Hematopoietic multipotent progenitor cell treated with erythropoietin and hydrocortisone succinate and interleukin-3 and kit ligand, for 6 days (in vitro differentiated cells): ENCODE measurements around the gene AGBL5.
"Not testable (repeated sequence)": the region's sequence is repeated elsewhere in the genome, so short reads cannot be mapped to it uniquely, and the experiment has no call there.

ENCODE experiments used
- DNase-seq: peaks from one replicate; pipeline ENCODE4 v3.0.0-alpha.2; 2015

AGBL5 gene

DNA sequence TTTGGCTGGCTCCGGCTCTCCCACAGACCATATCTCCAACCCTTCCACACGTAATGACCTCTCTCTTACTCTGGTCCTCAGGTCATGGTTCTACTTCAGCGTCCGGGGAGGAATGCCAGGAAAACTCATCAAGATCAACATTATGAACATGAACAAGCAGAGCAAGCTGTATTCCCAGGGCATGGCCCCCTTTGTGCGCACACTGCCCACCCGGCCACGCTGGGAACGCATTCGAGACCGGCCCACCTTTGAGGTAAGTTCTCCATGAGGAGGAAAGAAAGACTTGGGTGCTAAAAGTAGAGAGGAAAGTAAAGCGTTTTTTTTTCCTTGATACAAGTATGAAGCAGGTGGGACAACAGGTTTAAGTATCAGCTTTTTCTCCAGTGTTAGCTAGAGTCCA is 1.9 kb downstream of the AGBL5 start:
- no peak for DNase-seq

DNA sequence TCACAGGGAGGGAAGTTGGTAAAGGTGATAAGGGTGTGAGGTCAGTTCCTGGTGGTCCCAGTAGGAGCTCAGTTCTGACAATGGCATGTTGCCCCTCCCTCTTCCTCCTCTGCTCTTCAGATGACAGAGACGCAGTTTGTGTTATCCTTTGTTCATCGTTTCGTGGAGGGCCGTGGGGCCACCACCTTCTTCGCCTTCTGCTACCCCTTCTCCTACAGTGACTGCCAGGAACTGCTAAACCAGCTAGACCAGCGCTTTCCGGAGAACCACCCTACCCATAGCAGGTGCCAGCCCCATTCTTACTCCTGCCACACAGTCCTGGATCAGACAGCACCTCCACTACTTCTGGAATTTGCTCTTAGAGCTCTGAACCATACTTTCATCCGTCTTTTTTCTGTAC is 2.3 kb downstream of the AGBL5 start:
- DNase-seq: no peak

DNA sequence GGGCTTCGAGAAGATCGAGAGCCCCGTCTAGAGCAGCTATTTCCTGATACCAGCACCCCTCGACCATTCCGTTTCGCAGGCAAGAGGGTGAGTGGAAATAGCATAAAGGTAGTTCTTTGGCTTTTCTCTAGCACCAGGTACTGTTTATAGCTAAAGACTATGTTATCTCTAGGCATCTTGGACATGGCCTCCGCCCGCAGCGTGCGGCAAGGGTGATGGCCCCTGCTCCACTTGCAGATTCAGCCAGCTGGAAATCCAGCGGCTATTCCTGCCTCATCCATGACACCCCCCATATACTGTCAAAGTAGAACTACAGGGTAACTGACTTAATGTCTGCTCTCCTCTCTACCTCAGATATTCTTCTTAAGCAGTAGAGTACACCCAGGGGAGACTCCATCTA is 3.3 kb downstream of the AGBL5 start:
- no peak for DNase-seq

DNA sequence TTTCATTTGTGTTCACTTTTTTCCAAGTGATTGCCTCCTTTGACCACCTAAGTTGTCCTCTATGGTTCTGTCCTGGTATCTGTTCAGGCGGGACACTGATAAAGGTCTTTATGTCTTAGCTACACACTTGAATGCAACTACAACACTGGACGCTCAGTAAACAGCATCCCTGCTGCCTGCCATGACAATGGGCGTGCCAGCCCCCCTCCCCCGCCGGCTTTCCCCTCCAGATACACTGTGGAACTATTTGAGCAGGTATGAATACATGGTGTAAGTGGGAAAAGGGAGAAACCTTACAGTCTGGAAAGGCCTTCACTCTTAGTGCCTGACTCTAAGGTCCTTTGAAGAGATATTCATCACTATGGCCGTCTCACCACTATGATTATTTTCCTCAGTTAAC is 5.7 kb downstream of the AGBL5 start:
- DNase-seq: no peak

DNA sequence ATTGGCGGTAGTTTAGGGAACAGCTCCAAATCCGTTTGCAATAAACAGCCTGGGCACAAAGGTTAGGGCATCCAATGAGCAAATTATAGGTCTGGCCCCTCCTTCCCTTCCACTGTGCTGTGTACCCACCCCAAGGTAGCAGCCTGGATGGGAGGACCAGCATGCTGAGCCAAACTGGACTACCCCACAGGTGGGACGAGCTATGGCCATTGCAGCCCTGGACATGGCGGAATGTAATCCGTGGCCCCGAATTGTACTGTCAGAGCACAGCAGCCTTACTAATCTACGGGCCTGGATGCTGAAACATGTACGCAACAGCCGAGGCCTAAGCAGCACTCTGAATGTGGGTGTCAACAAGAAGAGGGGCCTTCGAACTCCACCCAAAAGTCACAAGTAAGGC is 6.7 kb downstream of the AGBL5 start:
- DNase-seq: no peak

DNA sequence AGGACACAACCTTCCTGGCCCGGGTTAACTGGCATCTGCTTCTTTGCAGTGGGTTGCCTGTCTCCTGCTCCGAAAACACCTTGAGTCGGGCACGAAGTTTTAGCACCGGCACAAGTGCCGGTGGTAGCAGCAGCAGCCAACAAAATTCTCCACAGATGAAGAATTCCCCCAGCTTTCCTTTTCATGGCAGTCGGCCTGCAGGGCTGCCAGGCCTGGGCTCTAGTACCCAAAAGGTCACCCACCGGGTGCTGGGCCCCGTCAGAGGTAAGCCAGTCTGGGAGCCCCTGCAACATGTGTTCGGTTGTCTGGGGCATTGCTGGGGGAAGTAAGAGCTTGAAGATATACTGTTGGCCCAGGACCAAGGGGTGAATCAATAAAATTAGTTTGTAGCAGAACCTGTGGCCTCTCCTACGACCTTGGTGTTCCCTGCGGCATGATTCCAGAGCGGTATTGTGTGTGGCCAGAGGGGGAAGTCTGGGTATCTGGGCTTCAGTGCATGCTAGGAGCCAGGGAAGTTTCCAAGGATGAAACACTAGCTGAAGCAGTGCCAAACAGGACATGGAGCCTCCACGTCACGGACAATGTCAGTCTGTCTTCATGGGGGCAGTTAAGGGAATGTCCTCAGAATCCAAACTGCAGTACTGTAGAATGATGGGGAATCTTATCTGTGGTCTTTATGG is 7.8 kb downstream of the AGBL5 start:
- DNase-seq: no peak

DNA sequence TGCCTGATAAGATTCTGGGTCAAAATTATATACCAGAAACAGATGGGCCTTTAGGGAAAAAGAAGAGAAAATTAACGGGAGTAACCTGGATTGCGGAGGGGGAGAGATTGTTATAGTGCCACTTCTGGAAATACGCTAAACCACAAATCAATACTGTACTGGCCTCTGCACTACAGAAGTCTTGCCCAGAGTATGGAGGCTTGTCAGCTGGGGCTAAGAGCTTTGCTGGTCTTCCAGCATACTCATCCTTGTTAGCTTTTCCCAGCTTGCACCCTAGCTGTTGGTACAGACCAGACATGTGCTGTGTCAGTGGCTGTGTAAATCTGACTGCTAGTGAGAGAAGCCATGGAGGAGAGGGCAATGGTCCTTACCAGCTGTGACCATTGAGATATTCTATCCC is 8.9 kb downstream of the AGBL5 start:
- no peak for DNase-seq

DNA sequence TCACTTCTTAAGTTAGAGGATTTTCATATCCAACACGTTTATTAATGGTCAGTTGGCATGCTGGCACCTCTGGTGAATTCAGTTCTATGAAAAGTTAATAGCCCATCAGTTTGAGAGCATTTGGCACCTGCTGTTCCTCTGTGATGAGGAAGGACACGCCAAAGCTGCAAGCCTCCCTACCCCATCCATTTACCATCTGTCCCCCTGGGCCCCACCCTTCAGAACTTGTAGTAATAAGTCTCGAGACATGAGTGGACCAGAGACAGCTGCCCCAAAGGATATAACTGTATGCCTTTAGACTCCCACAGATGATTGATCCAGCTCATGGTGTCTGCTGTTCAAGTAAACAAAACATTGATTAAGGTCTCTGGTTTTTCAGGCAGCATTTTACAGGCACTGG is 13.7 kb downstream of the AGBL5 start:
- DNase-seq: no peak

DNA sequence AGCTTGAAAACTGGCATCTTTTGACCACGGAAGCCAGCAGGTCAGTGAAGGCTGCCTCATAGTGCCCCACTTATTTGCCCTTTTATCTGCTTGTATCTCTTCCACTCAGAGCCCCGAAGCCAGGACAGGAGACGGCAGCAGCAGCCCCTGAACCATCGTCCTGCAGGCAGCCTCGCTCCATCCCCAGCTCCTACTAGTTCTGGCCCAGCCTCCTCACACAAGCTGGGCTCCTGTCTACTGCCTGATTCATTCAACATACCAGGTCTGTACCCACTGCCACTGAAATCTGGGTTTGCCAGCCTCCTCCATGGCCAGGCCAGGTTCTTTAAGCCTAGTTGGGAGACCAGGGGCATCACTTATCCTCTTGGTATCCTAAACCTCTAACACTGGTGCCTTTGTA is 15.9 kb downstream of the AGBL5 start:
- no peak for DNase-seq

DNA sequence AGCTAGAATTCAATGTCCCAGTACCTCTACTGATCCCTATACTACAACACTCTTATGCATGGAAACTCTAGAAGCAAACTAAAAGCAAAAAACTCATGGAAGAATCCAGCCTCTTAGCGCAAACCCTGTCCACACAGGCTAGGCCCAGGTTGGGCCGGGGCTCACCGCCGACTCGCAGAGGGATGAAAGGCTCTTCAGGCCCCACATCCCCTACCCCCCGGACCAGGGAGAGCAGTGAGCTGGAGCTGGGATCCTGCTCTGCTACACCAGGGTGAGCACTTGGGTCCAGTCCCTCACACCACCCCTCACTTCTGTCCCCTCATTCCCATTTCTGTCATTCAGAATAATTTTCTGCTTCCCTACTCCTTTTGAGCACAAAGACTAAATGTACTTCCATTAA is 18.0 kb downstream of the AGBL5 start:
- no peak for DNase-seq

DNA sequence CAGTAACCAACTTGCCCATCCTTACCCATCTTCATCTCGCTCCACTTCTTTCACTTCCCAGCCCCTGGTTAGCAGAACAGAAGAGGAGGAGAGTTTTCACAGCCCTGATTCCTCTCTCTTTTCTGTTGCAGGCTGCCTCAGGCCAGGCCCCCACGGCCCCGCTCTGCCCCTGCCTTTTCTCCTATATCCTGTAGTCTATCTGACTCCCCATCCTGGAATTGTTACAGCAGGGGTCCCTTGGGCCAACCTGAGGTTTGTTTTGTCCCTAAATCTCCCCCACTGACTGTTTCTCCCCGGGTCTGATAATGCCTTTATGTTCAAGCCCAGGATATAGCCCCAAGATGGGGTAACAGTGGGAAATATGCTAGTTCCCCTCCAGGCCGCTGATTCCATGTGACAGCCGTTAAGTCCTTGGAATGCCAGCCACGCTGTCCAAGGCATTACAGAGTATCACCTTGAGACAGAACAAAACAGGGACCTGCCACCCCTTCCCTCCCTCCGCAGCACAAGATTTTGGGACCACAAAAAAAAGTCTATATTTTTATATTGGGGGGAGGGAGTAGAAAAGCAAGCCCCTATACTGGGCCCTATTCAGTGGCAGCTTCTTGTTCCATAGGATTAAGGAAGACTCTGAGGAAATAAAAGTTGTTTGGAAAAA is 18.6 kb downstream of the AGBL5 start:
- DNase-seq: no peak

DNA sequence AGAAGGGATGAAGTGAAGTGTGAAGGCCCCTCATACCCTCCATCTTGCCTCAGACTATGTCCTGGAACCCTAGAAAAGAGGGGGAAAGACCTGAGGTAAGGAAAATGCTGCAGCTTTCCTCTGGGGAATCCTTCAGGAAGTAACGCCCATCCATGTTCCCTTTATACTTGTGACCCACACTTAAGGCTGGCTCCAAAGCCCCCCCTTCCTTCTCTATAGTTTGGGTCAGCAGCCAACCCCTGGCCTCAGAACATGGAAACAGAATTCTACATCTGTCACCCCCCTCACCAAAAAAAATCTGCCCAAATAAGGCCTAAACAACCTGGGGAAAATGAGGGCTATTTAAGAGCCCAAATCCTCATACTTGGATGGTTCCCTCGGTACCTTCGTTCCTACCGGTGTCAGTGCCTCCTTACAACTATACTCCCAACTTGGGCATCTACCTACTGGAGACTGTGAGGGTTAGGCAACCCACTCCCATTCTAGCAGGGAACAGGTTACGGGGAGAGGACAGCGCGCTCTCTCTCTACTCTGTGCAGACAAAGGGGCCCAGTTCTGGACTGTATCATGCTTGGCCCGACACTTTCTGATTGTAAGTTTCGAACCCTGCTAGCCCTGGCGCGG is 19.3 kb downstream of the AGBL5 start:
- DNase-seq: no peak

DNA sequence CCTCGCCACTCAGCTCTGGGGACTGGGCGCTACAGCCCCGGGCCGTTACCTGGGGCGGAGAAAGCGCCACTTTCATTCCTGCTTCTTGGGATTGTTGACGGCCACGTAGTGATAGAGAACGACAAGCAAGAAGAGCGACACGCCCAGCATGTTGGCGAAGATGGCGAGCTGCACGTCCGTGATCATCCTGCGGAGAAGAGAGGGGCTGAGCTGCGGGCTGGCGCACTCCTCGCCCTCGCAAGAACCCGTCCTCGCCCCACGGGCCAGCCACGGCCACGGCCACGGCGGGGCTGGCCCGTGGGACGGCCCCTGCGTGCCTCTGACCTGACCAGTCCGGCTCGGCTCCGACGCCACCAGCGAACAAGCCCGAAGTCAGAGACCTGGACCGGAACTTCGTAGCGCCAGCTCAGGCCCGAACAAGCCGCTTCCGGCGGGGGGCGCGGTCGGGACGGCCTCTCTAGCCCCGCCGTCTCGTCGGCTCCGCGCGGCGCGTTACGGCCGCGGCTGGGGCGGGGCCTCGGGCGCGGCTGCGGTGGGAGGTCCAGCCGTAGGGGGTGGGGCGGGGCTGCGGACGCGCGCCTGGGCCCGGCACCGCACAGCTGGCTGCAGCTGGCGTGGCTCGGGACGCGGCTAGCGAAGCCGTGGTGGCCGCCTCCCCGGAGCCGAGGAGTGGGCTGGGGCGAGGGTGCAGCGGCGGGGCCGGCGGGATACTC is 20.0 kb downstream of the AGBL5 start, which contains the start of gene OST4:
Gene OST4 (minus strand): TSS at position 378 of the 713 bp plus-strand sequence.
- peak; percentile 96 for DNase-seq

DNA sequence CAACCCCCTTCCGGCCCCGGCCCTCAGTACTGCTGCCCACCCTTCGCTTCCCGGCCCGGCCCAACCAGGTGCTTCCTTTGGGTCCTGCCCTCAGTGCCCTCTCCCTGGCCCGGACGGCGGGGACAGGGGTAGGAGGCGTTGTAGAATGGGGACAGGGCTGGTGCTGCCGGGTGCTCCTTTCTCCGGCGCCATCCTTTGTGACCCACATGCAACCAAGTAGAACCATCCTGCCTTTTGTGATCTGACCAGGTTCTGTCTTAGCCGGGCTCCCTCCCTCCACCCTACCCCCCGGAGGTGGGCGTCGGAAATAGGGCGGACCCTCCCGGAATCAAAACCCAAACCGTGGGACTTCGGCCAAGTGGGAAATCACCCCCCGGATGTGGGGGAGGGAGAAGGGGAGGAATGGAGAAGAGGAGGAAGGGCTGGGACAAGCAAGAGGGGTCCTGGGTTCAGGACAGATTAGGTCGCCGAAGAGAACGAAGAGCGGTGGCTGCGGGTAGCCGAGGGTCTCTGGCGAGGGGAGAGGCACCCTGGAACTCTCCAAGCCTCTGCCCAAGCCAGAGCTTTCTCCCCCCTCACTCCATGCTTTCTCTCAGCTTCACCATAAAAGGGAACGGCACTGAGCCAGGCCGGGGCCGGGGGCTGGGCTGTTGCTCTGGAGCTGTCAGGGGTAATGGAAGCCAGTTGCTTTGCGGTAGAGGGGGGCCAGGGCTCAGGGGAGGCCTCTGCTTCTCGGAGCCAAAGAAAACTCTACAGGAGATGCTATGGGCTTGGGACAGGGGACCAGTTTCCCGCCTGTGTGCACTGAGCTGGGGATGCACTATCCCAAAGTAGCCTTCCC is 20.7 kb downstream of the AGBL5 start:
- no peak for DNase-seq

DNA sequence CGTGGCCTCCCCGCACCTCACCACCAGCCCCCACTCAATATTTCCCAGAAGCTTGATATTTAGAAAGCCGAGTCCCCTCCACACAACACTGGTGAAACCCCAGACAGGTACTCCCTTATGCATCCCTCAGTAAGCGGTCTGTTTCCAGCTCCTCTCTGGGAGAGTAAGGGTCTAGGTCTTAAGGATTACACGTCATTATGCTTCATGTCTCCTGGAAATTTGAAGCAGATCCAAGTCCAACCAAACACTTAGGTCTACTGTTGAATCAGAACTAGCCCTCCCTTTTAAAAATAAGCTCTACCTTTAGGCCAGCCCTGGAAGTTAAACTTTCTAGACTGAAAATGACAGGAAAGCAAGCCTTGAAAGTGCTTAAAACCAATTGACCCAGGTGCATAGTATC is 21.5 kb downstream of the AGBL5 start:
- DNase-seq: no peak

DNA sequence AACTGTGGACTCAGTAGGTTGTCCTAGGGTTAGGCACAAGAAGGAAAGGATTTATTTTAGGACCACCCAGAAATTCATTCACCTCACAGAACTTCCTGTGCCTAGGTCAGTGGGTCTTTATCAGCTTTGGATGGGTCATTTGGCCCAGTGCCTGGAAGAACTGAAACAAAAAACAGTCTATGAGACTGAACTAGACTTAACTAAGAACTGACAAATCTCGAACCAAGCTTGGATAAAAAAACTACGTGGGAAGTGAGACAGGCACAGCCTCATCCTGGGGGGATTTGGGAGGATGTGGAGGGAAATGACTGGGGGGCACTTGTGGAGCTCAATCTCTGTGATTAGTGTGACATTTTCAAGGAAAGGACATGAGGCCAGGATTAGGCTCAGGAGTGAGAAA is 22.3 kb downstream of the AGBL5 start:
- no peak for DNase-seq

DNA sequence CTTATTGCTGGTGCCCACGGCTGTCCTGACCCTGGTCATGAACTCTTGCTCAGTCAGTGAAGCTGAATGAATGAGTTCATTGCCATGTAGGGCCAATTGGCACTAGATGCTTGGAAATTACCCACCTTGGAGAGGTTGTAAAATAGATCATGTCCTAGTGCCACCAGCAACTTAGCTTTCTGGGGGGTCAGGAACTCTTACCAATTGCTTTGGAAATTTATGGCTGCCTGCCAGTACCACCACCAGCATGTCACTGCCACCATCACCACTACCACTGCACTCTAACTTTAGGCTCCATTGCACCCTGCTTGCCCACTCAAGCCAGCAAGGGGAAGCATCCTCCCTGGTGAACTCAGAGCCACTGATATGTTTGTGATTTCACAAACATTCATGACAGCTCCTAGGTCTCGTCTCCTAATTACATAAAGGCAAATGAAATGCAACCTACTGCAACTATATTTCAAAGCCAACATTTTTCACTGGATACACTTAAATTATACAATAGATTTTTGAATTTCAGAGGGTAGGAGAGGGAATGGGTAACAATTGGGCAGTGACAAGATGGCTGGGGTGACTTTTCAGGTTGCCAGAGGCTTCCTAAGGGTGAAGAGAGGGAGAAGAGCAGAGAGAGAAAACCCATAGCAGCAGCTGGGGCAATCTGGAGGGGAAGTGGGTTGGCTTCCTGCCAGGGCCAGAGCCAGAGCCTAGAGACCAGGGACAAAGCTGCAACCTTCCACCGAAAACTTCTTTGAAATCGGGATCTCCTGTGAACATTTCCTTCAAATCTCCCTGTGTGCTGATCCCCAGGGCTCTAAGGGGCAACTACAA is 23.5 kb downstream of the AGBL5 start:
- peak; percentile 78 for DNase-seq

DNA sequence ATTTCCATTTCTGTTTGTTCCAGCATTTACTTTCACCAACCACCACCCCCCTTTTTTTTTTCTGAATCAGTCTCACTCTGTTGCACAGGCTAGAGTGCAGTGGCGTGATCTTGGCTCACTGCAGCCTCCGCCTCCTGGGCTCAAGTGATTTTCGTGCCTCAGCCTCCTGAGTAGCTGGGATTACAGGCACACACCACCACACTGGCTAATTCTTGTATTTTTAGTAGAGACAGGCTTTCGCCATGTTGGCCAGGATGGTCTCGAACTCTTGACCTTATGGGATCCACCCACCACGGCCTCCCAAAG is 24.1 kb downstream of the AGBL5 start:
- not testable (repeated sequence) for DNase-seq

DNA sequence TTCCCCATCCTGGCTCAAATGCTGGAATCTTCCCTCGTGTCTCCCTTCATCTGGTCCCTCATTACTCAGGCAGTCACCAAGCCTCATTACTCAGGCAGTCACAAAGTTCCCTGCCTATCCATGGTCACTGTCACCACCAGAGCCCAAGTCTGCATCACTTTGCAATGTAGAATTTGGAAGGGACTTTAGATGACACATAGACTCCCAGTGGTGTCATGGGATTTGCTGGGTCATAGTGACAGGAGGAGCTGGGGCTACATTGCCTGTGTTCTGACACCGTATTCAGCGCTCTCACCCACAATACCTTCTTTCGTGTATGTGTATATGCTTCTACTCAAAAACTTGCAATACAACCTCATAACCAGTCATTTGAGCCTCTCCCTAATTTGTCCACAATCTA is 24.9 kb downstream of the AGBL5 start:
- no peak for DNase-seq

DNA sequence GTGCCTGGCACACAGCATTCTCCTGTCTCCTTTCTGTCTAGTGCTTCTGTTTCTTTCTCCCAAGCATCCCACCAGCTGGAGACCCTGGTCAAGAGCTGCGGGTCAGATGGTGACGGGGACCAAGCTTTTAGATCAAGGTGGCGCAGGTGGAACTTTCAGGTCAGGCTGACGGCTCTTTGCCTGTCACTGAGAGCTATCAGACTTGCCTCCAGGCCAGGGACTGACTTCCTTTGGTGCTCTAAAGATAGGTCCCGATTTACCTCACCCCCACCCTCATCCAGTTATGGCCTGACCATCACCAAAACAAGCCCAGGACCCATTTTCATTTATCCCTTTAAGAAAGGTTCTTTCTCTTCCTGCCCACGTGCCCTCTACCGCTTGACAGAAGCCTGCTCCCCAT is 25.8 kb downstream of the AGBL5 start:
- no peak for DNase-seq

DNA sequence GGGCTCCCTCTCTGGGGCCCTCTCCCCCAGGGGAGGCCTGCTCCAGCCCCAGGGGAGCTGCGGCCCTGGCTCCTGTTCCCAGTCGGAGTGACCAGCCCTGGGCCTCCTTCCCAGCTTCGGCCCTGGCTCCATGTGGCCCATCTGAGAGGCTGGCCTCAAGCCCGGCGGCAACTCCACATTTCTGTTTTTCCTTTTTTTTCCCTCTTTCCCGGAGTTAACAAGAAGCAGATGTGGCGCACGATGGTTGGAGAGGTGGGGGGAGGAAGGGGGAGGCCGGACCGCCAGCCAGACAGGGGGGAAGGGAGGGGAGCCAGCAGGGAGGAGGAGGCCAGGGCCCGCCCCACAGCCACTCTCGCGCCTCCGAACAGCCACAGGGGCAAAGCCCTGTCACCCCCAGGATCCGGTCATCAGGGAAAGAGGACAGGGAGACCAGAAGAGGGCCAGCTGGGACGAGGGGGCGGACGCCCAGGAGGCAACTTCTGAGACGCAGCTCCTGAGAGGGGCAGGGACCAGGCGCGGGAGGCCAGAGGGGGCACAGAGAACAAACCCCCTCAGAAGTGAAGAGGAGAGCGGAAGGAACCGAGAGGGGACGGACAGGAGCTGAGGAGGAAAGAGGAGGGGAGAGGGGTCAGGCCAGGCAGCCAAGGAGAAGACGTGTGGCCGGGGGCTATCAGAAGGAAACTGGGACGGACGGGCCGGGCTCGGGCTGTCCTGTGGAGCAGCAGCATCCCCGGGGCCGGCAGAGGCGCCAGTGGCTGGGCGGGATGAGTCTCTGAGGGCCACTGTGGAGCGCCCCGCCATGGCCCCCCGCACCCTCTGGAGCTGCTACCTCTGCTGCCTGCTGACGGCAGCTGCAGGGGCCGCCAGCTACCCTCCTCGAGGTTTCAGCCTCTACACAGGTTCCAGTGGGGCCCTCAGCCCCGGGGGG is 27.1 kb downstream of the AGBL5 start, which contains the start of gene EMILIN1:
Gene EMILIN1 (plus strand): TSS at position 349 of the 928 bp plus-strand sequence. CDS start 451 bp downstream, at position 800.
- DNase-seq: peak; percentile 39
